Measurements from ENCODE around the gene PTPN4. TPM values are rescaled to one million over a fixed set of nuclear protein-coding genes. Genes with fewer than 3 reads are reported as not detected.

PTPN4 gene
- total RNA-seq, 4 donors from 2014 or later = 15.0 to 45.2 (median 21.1) TPM

GRCh38 chr2:119838179-119838578 lies 78.5 kb downstream of the PTPN4 start:
- Histone ChIP-seq H3K27ac (no peak overlapping the region), H3K4me3 (no peak overlapping the region), H3K27me3 (no peaks in the 10 kb centered on the region), H3K36me3 (peaks cover 0 to 7% (median 0%) of the 10 kb centered on the region in 3 donors), H3K4me1 (no peaks in the 10 kb centered on the region), H3K9me3 (no peaks in the 10 kb centered on the region)
- WGBS, 2 donors = 86 to 88% methylated on average over 5 of the region's 5 CpGs
- TF ChIP-seq EP300 (IDR thresholded peaks at IDR 0.05) (no peak), POLR2A (IDR thresholded peaks at IDR 0.05) (no peak), CTCF (IDR thresholded peaks at IDR 0.05) (no peak)
- no peak for DNase-seq (ENCODE audit: low spot score in 2 of 2)

GRCh38 chr2:119841550-119841949 lies 81.8 kb downstream of the PTPN4 start:
- no peak overlapping the region for H3K4me3 ChIP-seq
- TF ChIP-seq CTCF (IDR thresholded peaks at IDR 0.05) (no peak), POLR2A (IDR thresholded peaks at IDR 0.05) (no peak), EP300 (IDR thresholded peaks at IDR 0.05) (no peak)
- DNase-seq (ENCODE audit: low spot score in 2 of 2) = no peak
- 85 to 87% methylated on average over 1 of the region's 1 CpG for WGBS, 2 donors
- H3K27me3 ChIP-seq = no peaks in the 10 kb centered on the region
- peaks cover 0 to 5% (median 0%) of the 10 kb centered on the region in 4 donors for H3K9me3 ChIP-seq
- peaks cover 0 to 7% (median 0%) of the 10 kb centered on the region in 3 donors for H3K36me3 ChIP-seq
- H3K4me1 ChIP-seq = no peaks in the 10 kb centered on the region
- no peak overlapping the region for H3K27ac ChIP-seq

- Histone ChIP-seq H3K4me3 (no peak overlapping the region), H3K4me1 (no peaks in the 10 kb centered on the region), H3K9me3 (peaks cover 0 to 9% (median 0%) of the 10 kb centered on the region in 4 donors), H3K36me3 (no peaks in the 10 kb centered on the region), H3K27ac (no peak overlapping the region), H3K27me3 (no peaks in the 10 kb centered on the region)
- 78 to 86% methylated on average over 3 of the region's 3 CpGs for WGBS, 2 donors
- no peak for DNase-seq (ENCODE audit: low spot score in 2 of 2)
- TF ChIP-seq EP300 (IDR thresholded peaks at IDR 0.05) (no peak), CTCF (IDR thresholded peaks at IDR 0.05) (no peak), POLR2A (IDR thresholded peaks at IDR 0.05) (no peak)
Measured at GRCh38 chr2:119846021-119846420, 86.3 kb downstream of the PTPN4 start.

GRCh38 chr2:119849838-119850565 lies 90.3 kb downstream of the PTPN4 start:
- Histone ChIP-seq H3K4me1 (no peaks in the 10 kb centered on the region), H3K9me3 (peaks cover 0 to 29% (median 6%) of the 10 kb centered on the region in 4 donors), H3K27ac (no peak overlapping the region), H3K27me3 (no peaks in the 10 kb centered on the region), H3K4me3 (no peak overlapping the region), H3K36me3 (no peaks in the 10 kb centered on the region)
- DNase-seq (ENCODE audit: low spot score in 2 of 2) = no peak
- 96 to 98% methylated on average over 4 of the region's 4 CpGs for WGBS, 2 donors
- TF ChIP-seq EP300 (IDR thresholded peaks at IDR 0.05) (no peak), POLR2A (IDR thresholded peaks at IDR 0.05) (no peak), CTCF (IDR thresholded peaks at IDR 0.05) (no peak)

- Histone ChIP-seq H3K9me3 (peaks cover 0 to 25% (median 6%) of the 10 kb centered on the region in 4 donors), H3K4me1 (no peaks in the 10 kb centered on the region), H3K27me3 (no peaks in the 10 kb centered on the region), H3K27ac (no peak overlapping the region), H3K36me3 (no peaks in the 10 kb centered on the region), H3K4me3 (no peak overlapping the region)
- TF ChIP-seq EP300 (IDR thresholded peaks at IDR 0.05) (no peak), POLR2A (IDR thresholded peaks at IDR 0.05) (no peak), CTCF (IDR thresholded peaks at IDR 0.05) (no peak)
- WGBS, 2 donors = 97 to 98% methylated on average over 6 of the region's 6 CpGs
- no peak for DNase-seq (ENCODE audit: low spot score in 2 of 2)
Measured at GRCh38 chr2:119852214-119852613, 92.5 kb downstream of the PTPN4 start.

Data from tibial nerve (tissue), 4 donors.